ENCODE measurements around the gene IYD.

GRCh38 chr6:150451807-150452427 lies 83.1 kb downstream of the IYD start:
- TF ChIP-seq MYNN (tag by site-specific recombination; IDR thresholded peaks at IDR 0.05; ENCODE audit: borderline replicate concordance) (no peak), ZNF274 (IDR thresholded peaks at IDR 0.05; ENCODE audit: low read length) (no peak), ZNF274 (tag by site-specific recombination; IDR thresholded peaks at IDR 0.05; ENCODE audit: borderline replicate concordance) (no peak), ZBTB8A (tag by site-specific recombination; IDR thresholded peaks at IDR 0.05) (no peak), HOXC10 (CRISPR knock-in tag; IDR thresholded peaks at IDR 0.05) (no peak), ZNF670 (tag by site-specific recombination; IDR thresholded peaks at IDR 0.05; ENCODE audit: low read depth) (no peak), ZBTB17 (tag by site-specific recombination; IDR thresholded peaks at IDR 0.05) (no peak), SETDB1 (IDR thresholded peaks at IDR 0.05; ENCODE audit: insufficient read length, low read length) (no peak)
- TF ChIP-seq, protein P1, sequence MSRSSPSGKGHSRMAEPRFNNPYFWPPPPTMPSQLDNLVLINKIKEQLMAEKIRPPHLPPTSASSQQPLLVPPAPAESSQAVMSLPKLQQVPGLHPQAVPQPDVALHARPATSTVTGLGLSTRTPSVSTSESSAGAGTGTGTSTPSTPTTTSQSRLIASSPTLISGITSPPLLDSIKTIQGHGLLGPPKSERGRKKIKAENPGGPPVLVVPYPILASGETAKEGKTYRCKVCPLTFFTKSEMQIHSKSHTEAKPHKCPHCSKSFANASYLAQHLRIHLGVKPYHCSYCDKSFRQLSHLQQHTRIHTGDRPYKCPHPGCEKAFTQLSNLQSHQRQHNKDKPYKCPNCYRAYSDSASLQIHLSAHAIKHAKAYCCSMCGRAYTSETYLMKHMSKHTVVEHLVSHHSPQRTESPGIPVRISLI (tag by site-specific recombination; IDR thresholded peaks at IDR 0.05): no peak
- TF ChIP-seq, protein P2, sequence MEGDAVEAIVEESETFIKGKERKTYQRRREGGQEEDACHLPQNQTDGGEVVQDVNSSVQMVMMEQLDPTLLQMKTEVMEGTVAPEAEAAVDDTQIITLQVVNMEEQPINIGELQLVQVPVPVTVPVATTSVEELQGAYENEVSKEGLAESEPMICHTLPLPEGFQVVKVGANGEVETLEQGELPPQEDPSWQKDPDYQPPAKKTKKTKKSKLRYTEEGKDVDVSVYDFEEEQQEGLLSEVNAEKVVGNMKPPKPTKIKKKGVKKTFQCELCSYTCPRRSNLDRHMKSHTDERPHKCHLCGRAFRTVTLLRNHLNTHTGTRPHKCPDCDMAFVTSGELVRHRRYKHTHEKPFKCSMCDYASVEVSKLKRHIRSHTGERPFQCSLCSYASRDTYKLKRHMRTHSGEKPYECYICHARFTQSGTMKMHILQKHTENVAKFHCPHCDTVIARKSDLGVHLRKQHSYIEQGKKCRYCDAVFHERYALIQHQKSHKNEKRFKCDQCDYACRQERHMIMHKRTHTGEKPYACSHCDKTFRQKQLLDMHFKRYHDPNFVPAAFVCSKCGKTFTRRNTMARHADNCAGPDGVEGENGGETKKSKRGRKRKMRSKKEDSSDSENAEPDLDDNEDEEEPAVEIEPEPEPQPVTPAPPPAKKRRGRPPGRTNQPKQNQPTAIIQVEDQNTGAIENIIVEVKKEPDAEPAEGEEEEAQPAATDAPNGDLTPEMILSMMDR (tag by site-specific recombination; IDR thresholded peaks at IDR 0.05): no peak

Measured in HEK293 (cell line).